NCI-H2196 treated with DMSO at 0.1 percent for 48 hours (cell line): Measurements from ENCODE around the gene KIZ.

Experiments
- DNase-seq: peaks from one replicate; lab custom pipeline; 2025; ENCODE audit not compliant: unreplicated experiment; lab: John Stamatoyannopoulos, UW

KIZ gene

GRCh38 chr20:21174516-21175239 is 48.8 kb downstream of the KIZ start:
- no peak for DNase-seq

- DNase-seq: no peak
These were observed 49.6 kb downstream of the KIZ start for GRCh38 chr20:21175433-21175832.

- no peak for DNase-seq
These were observed 51.9 kb downstream of the KIZ start for GRCh38 chr20:21177767-21178166.

GRCh38 chr20:21179757-21180156 is 53.9 kb downstream of the KIZ start:
- no peak for DNase-seq

- DNase-seq: no peak
These were observed 54.4 kb downstream of the KIZ start for GRCh38 chr20:21180248-21180647.

- no peak for DNase-seq
These were observed 55.1 kb downstream of the KIZ start for GRCh38 chr20:21181028-21181427.

GRCh38 chr20:21182832-21183563 is 57.1 kb downstream of the KIZ start:
- DNase-seq: no peak

- DNase-seq: no peak
These were observed 57.8 kb downstream of the KIZ start for GRCh38 chr20:21183722-21184121.

GRCh38 chr20:21184819-21185218 is 58.9 kb downstream of the KIZ start:
- DNase-seq: no peak

- no peak for DNase-seq
These were observed 60.0 kb downstream of the KIZ start for GRCh38 chr20:21185849-21186248.

- DNase-seq: no peak
These were observed 64.1 kb downstream of the KIZ start for GRCh38 chr20:21189761-21190523.

GRCh38 chr20:21190869-21191268 is 65.0 kb downstream of the KIZ start:
- DNase-seq: no peak

- DNase-seq: no peak
These were observed 66.0 kb downstream of the KIZ start for GRCh38 chr20:21191839-21192238.

GRCh38 chr20:21202259-21202658 is 76.4 kb downstream of the KIZ start:
- no peak for DNase-seq

- no peak for DNase-seq
These were observed 77.3 kb downstream of the KIZ start for GRCh38 chr20:21203088-21203656.

GRCh38 chr20:21206584-21206983 is 80.7 kb downstream of the KIZ start:
- no peak for DNase-seq

- no peak for DNase-seq
These were observed 83.1 kb downstream of the KIZ start for GRCh38 chr20:21208999-21209398.

GRCh38 chr20:21209668-21210067 is 83.8 kb downstream of the KIZ start:
- no peak for DNase-seq

- no peak for DNase-seq
These were observed 87.8 kb downstream of the KIZ start for GRCh38 chr20:21213691-21214090.

- DNase-seq: no peak
These were observed 88.5 kb downstream of the KIZ start for GRCh38 chr20:21214431-21214830.

GRCh38 chr20:21219686-21220085 is 93.8 kb downstream of the KIZ start:
- DNase-seq: no peak

- no peak for DNase-seq
These were observed 98.3 kb downstream of the KIZ start for GRCh38 chr20:21224217-21224616.
